Central memory CD4-positive, alpha-beta T cell (primary cell): Measurements from ENCODE around the gene RNPEP.
"Not testable (repeated sequence)": the region's sequence is repeated elsewhere in the genome, so short reads cannot be mapped to it uniquely, and the experiment has no call there.

ENCODE experiments used
- DNase-seq: peaks from one replicate; pipeline ENCODE4 v3.0.0; 2022

RNPEP gene

DNA sequence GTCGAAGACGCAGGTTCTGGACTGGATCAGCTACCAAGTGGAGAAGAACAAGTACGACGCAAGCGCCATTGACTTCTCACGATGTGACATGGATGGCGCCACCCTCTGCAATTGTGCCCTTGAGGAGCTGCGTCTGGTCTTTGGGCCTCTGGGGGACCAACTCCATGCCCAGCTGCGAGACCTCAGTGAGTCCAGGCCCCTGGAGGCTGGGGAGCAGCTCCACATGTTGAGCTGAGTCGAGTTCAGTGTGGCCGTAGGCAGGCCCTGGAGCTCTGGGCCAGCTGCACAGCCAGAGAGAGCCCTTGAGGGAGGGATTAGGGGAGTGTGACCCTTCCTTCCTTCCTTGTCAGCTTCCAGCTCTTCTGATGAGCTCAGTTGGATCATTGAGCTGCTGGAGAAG is 29.5 kb downstream of the RNPEP start:
- no peak for DNase-seq

DNA sequence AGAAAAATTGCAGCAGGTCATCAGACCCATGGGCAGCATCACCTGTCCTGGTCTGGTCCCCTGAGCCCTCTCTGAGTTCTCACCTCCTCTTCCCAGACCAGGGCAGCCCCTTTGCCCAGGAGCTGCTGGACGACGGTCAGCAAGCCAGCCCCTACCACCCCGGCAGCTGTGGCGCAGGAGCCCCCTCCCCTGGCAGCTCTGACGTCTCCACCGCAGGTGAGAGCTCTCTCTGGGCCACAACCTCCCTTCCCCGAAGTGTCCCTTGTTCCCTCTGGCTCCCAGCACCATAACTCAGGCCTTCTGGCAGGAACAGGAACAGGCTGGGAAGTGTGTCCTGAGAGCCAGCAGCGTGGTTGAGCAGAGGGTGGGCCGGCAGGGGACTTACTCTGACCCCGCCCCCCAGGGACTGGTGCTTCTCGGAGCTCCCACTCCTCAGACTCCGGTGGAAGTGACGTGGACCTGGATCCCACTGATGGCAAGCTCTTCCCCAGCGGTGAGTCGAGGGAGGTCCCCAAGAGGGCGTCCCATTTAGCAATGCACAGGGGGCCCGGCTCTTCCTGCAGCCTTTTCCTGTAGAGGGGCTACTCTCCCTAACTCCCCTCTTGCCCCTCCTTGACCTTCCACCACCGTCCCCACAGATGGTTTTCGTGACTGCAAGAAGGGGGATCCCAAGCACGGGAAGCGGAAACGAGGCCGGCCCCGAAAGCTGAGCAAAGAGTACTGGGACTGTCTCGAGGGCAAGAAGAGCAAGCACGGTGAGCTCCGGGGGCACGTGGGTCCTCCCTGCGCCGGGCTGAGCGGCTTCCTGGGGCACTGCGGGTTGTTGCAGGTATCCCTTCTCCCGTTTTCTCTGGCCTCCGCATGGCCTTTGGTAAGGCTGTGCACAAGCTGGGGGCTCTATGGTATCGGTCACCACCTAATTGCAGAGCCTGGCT is 30.4 kb downstream of the RNPEP start:
- DNase-seq, result no peak

DNA sequence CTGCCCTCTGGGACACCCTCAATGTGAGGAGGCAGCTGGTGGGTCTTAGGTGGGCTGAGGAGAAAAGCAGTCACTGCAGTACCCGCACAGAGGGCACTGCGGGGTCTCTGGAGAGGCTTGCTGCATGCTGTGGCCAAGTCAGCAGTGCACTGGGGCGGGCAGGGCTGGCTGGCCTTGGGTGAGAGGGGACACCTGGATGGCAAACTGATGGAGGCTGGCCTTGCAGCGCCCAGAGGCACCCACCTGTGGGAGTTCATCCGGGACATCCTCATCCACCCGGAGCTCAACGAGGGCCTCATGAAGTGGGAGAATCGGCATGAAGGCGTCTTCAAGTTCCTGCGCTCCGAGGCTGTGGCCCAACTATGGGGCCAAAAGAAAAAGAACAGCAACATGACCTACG is 31.2 kb downstream of the RNPEP start:
- DNase-seq, result no peak

DNA sequence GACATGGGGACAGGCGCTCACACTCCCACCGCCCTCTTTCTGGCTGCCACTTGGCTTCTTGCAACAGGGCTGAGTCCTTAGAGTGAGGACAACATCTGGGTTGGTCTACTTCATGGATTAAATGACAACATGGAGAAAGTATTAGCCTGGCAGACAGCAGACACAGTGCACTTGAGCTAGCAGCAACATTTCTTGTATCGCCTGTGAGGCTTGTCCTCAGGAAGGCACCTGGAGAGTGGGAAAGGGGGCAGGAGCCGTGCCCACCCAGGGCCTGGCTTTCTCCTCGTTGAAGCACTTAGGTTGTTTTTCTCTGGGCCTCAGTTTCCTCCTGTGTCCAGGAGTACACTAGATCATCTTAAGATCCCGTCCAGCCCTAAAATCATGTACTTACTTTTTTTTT is 31.6 kb downstream of the RNPEP start:
- DNase-seq, result no peak

DNA sequence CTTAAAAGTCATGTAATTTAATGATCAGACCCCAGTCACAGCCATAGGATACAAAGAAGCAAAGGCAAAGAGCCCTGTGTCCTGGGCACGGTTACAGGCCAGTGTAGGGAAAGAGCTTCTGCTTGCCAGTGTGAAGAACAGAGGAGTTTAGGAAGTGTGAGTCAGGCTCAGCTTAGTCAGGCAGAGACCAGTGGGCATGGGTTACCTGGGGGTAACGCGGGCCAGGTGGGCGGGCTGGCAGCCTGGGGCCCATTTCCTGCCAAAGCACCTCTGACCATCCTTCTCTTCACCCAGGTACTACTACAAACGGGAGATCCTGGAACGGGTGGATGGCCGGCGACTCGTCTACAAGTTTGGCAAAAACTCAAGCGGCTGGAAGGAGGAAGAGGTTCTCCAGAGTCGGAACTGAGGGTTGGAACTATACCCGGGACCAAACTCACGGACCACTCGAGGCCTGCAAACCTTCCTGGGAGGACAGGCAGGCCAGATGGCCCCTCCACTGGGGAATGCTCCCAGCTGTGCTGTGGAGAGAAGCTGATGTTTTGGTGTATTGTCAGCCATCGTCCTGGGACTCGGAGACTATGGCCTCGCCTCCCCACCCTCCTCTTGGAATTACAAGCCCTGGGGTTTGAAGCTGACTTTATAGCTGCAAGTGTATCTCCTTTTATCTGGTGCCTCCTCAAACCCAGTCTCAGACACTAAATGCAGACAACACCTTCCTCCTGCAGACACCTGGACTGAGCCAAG is 32.6 kb downstream of the RNPEP start:
- DNase-seq, result no peak

DNA sequence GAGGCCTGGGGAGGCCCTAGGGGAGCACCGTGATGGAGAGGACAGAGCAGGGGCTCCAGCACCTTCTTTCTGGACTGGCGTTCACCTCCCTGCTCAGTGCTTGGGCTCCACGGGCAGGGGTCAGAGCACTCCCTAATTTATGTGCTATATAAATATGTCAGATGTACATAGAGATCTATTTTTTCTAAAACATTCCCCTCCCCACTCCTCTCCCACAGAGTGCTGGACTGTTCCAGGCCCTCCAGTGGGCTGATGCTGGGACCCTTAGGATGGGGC is 33.2 kb downstream of the RNPEP start:
- DNase-seq, result no peak

DNA sequence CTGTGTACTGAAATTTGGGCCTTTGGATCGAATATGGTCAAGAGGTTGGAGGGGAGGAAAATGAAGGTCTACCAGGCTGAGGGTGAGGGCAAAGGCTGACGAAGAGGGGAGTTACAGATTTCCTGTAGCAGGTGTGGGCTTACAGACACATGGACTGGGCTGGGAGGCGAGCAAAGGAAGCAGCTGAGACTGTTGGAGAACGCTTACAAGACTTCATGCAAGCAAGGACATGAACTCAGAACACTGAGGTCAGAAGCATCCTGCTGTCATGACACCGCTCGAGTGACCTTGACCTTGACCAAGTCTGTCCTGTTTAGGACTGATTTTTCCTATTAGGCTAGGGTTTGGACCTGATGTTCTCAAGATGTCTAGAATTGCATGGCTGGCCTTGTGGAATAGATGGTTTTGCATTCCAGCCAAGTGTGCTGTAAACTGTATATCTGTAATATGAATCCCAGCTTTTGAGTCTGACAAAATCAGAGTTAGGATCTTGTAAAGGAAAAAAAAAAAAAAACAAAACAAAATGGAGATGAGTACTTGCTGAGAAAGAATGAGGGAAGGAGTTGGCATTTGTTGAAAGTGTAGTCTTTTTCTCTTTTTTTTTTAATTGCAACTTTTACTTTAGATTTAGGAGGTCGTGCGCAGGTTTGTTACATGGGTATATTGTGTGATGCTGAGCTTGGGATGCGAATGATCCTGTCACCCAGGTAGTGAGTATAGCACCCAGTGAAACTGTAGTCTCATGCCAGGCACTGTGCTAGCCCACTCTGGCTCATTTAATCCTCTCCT is 33.8 kb downstream of the RNPEP start:
- no peak for DNase-seq

DNA sequence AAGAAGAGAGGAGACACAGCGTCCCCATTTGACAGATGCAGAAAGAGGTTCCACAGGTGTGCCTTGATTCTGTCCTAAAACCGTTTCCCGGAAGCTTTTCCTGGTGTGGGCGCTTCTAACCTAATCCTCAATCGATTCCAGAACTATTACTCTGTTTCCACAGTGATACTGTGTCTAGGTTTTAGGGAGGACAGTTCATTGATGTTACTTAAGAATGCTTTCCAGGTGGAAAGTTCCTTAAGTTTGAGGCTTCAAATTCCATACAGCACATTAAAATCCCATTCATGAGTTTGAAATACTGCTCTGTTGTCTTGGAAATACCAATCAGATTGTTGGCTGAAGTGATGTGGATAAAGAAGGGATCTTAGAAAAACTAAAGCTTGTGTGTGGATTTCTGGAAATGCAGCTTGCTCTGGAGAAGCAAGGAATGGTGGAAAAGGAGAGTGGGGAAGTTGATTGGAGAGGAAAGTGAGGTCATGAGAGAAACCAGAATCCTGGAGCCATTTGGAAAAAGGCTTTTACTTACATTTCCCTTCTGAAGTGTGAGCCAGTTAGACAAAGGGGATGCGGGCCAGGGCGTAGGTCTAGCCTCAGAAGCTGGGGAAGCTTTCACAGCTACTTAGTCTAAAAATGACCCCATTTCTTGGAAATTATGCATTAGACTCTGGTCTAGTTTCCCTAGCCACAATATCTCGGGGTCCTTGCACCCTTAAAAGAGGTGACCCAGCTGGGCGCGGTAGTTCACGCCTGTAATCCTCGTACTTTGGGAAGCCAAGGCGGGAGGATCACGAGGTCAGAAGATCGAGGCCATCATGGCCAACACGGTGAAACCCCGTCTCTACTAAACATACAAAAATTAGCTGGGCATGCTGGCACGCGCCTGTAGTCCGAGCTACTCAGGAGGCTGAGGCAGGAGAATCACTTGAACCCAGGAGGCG is 34.6 kb downstream of the RNPEP start:
- DNase-seq, result no peak

DNA sequence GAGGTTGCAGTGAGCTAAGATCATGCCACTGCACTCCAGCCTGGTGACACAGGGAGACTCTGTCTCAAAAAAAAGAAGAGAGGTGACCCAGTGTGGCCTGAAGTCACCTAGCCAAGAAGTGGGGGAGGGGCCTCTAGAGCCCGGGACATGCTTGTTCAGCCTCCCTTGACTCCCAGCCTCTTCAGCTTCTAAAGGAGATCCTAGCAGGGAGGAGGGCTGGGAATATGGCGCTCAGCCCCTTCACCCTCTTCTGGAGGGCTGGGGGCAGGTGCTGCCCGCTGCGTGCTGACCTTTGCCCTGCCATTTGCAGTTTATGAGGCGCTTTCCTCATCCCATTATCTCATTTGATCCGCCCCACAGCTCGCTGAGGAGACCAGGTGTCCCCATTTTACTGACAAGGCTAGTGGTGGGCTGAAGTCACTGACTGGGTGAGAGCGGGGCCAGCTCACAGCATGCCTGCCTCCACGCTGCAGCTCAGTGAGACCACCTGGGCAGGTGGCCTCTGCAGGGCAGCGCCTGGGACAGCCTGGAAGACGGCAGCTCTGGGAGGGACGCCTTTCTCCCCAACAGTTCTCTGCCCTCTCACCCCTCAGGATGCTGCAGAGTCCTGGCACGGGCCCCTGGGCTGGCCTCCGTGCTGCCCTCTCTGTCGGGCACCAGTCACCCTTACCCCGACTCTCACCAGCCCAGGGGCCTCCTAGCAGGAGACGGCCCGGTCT is 35.5 kb downstream of the RNPEP start:
- DNase-seq, result no peak

DNA sequence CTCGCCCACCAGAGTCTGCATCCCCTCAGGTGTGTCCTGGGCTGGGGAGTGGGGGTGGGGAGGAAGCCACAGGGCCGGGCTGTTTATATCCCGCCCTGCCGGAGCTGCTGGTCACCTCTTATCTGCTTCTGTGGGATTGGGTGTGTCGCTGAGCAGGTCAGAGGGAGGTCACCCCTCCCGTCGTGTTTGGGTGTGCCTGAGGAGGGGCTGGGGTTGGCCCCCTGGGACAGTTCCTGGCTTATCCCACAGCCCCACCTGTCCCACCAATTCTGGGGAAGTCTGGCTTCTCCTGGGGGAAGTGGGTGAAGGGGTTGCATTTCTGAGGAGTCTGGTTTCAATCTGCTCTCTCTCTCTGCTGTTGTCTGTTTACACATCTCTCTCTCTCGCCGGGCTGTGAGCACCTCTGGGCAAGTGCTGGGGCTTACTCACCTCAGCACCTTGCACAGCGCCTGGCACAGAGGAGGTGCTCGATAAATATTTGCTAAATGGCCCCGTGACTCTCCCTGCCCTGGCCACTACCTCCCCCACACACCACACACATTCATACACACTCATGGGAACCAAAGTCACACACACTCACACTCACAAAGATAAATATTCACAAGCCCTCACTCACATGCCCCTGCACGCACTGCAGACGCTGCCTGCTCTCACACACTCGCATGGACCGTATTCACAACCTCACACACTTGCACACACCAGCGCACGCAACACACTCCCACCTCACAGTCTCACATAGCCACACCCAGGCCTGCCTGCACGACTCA is 36.2 kb downstream of the RNPEP start:
- no peak for DNase-seq

DNA sequence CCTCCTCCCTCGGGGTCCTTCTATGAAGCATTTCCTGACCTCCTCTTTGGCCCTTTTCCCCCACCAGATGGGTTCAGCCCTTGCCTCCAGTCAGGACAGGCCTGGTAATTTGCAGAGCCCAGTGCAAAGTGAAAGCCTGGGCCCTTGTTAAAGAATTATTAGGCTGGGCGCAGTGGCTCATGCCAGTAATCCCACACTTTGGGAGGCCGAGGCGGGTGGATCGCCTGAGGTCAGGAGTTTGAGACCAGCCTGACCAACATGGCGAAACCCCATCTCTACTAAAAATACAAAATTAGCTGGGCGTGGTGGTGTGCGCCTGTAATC is 36.7 kb downstream of the RNPEP start:
- not testable (repeated sequence) for DNase-seq

DNA sequence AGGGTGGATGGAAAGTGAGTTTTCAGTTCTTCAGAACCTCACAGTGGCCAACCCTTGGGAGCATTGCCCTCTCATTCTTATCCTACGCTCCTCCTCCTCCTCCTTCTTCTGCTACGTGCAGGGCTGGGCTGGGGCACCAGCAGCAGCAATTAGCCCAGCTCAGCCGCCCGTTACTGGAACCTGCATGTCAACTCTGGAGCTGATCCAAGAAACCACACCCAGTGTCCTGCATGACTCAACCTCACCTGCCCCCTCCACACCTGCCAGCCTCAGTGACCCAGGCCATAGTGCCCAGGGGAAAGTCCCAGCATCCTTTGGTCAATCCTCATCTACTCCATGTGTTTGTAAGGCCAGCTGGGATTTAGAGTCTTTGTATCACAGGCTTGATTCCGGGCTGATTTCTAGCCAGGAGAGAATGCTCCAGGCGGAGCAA is 40.6 kb downstream of the RNPEP start:
- no peak for DNase-seq

DNA sequence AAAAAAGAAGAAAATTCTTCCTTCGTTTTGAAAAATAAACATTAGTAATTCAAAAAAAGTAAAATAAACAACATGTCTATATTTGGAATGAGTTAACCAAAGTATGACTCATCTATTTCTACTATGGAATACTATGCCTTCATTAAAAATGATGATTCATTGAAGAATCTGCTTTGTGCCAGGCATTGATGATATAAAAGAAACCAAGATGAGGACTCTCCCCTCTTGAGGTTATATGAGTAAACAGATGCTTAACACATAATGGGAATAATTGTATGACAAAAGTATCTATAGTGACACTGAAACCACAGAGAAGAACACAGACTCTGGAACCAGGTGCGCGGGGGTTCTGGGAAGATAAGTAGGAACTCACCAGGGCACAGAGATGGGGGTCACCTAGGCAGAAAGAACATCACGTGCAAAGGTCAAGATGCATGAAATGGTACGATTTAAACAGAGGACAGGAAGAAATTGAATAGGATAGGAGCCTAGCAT is 46.8 kb downstream of the RNPEP start:
- no peak for DNase-seq

DNA sequence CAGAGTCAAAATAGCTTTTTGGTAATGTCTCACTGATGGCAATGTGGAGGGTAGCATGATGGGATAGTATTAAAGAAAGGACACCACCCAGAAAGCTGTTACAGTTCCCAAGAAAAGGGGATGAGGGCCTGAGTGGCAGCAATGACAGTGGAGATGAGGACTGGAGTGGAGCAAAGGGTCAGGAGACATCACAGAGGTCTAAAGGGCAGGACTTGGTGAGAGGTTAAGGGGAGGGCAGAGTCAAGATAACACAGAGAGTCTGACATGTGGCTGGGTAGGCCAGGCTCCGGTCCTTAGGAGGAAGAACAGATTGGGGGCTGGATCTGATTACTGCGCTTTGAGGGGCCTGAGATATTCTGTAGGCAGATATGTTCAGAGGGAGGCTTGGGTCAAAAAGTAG is 47.3 kb downstream of the RNPEP start:
- DNase-seq, result no peak

DNA sequence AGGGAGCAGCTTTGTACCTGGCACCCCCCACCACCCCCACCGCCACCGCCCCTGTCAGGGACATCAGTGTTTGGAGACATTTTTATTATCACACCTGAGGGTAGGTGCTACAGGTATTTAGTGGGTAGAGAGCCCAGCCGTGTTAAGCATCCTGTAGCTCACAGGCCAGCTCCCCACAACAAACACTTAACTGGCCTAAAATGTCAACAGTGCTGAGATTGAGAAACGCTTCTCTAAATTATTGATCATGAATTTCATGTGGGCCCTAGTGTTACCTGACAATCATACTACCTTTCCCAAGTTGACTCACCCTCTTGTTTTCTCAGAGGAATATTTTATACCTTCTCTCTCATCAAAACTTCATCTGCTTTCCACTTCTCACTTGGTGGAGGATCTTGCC is 49.3 kb downstream of the RNPEP start:
- DNase-seq, result no peak

DNA sequence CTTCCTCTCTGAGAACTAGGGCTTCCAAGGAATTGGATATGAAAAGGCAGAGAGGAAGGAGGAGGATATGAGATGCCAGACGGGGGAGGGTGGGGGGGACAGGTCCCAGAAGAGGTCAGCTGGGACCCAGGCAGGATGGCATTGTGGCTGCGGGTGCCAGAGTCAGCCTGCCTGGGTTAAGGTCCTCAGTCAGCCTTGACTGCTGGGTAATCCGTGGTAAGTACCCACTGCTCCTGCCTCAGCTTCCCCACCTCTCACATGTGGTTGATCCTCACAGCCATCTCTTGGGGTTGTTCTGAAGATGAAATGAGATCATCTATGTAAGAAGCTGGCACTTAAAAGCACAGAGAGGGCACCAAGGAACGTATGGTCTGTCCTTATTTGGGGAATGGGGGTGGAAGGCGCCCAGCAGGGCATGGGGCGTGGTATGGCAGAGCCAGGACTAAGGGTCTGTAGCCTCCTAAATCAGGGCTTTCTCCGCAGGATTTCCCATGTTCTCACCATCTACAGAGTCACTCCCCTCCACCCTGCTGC is 51.8 kb downstream of the RNPEP start:
- DNase-seq, result no peak

DNA sequence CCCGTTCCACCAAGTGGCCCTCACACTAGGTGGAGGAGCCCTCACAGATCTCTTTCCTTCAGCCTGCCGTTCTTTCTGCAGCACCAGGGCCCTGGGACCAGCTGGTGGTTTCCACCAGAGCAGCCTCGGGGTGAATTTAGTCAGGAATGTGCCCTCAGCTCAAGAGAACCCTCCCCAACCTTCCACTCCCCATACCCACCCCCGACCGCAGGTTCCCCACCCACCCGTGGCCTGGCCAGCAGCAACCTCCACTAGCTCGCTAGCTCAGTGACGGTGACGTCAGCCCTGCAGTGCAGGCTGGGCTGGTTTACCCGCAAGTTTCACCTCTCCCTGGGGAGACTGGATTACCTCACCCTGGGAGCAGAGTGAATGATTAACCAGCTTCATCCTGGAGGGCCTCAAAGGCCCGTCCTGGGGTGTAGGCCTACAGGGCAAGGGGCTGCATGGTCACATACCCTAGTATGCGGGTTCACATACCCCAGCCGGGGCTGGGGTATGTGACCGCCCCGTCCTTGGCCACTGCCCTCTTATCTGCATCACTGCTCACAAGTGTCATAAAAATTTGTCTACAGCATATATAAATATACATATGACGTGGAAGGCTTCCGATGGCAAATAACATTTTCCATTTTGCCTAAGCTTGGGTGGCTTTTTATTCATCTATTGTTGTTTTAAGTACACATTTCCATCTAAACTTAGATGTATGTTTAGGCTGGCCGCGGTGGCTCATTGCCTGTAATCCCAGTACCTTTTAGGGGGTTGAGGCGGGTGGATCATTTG is 52.4 kb downstream of the RNPEP start:
- no peak for DNase-seq

DNA sequence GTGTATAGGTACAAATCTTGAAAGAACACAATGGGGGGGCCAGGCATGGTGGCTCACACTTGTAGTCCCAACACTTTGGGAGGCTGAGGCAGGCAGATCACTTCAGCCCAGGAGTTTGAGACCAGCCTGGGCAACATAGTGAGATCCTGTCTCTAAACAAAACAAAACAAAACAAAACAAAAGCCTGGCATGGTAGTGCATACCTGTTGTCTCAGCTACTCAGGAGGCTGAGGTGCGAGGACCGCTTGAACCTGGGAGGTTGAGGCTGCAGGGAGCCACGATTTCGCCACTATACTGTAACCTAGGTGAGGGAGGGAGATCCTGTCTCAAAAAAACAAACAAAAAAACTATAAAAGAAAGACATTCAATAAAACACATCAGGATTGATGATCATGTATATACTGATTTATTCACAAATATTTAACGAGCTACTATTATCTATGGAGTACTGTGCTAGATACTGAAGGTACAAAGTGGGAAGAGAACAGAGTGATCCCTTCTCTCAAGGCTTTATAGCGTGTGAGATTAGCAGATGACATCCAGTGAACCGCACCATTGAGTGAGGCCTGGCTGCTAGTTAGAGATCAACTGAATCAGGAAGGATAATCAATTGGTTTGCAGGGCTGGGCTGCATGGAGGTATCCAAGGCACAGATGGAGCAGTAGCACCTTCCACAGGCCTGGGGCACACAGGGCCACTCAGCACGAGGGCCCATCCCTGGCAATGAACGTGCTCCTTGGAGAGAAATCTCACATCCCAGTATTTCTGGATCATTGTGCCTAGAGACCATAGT is 54.3 kb downstream of the RNPEP start:
- no peak for DNase-seq
